Left ventricle myocardium inferior (tissue), 1 donor: ENCODE measurements around the gene PSD4. TPM values are rescaled to one million over a fixed set of nuclear protein-coding genes. Genes with fewer than 3 reads are reported as not detected.

Experiments
- DNase-seq: peaks from one replicate; pipeline ENCODE4 v3.0.0-alpha.2; 2020
- H3K27ac ChIP-seq: fragments of 200-600 bp; replicated peaks from 2 replicates; pipeline ENCODE4 v1.8.0; 2021
- H3K27me3 ChIP-seq: fragments of 200-600 bp; 2 replicates; pipeline ENCODE4 v1.8.0; 2021; ENCODE audit warnings: low read depth
- H3K36me3 ChIP-seq: fragments of 200-600 bp; 2 replicates; pipeline ENCODE4 v1.8.0; 2021
- H3K4me1 ChIP-seq: fragments of 200-600 bp; 2 replicates; pipeline ENCODE4 v1.8.0; 2021
- H3K4me3 ChIP-seq: fragments of 200-600 bp; 2 replicates; pipeline ENCODE4 v1.8.0; 2021; ENCODE audit warnings: mild to moderate bottlenecking, moderate library complexity
- H3K9me3 ChIP-seq: fragments of 200-600 bp; replicated peaks from 2 replicates; pipeline ENCODE4 v1.8.0; 2021
- CTCF ChIP-seq: fragments of 200-600 bp; IDR thresholded peaks from 2 replicates; pipeline ENCODE4 v1.8.0; 2021; ENCODE audit warnings: antibody characterized with exemption, mild to moderate bottlenecking, borderline replicate concordance
- intact Hi-C: fragments of 100-400 bp; cut with micrococcal nuclease; formaldehyde crosslinking; loops from one replicate; pipeline ENCODE4 v1.11.0; 2022
- total RNA-seq: library from RNA; stranded (reverse); fragmentation: NEBNext Ultra II Directional; extraction: Animal tissue kit (Norgen Biotek cat#: 25700); gene quantifications from one replicate; pipeline ENCODE4 v1.2.1, GENCODE V29; 2021
- donor health status: DM: no; HTN: yes; CAD: no; lungs with severe emphysema.

PSD4 gene
- total RNA-seq, 1 donor from 2014 or later: 2.2 TPM

DNA sequence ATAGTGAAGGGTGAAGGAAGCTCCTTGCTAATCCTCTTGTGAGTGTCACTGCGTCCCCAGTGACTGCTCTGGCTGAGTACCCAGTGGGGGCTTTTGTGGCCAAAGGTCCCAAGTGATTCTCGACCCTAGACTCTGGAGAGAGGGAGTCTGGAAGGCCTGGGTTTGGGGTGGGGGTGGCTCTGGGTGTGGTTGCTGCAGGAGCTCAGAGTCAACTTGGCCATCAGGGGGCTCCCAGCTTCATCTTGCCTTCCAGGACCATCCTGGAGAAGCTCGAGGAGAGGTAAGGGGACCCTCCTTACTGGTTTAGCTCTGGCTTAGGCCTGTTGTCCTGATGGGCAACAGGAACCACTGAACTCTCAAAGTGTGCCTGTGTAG is 592 bp downstream of the PSD4 start:
- Histone ChIP-seq H3K27me3 (no peaks in the 10 kb centered on the region), H3K9me3 (no peaks in the 10 kb centered on the region), H3K4me1 (no peaks in the 10 kb centered on the region), H3K4me3 (peak overlapping the region; percentile 27), H3K27ac (no peak overlapping the region), H3K36me3 (no peaks in the 10 kb centered on the region)
- TF ChIP-seq CTCF: no peak
- intact Hi-C loops: no loop called here
- DNase-seq: no peak

GRCh38 chr2:113175042-113175628 is 1.4 kb downstream of the PSD4 start:
- Histone ChIP-seq H3K9me3 (no peaks in the 10 kb centered on the region), H3K4me3 (peak overlapping the region; percentile 27), H3K27ac (no peak overlapping the region), H3K4me1 (no peaks in the 10 kb centered on the region), H3K36me3 (no peaks in the 10 kb centered on the region), H3K27me3 (no peaks in the 10 kb centered on the region)
- no peak for TF ChIP-seq CTCF
- no peak for DNase-seq
- intact Hi-C loops: no loop called here

DNA sequence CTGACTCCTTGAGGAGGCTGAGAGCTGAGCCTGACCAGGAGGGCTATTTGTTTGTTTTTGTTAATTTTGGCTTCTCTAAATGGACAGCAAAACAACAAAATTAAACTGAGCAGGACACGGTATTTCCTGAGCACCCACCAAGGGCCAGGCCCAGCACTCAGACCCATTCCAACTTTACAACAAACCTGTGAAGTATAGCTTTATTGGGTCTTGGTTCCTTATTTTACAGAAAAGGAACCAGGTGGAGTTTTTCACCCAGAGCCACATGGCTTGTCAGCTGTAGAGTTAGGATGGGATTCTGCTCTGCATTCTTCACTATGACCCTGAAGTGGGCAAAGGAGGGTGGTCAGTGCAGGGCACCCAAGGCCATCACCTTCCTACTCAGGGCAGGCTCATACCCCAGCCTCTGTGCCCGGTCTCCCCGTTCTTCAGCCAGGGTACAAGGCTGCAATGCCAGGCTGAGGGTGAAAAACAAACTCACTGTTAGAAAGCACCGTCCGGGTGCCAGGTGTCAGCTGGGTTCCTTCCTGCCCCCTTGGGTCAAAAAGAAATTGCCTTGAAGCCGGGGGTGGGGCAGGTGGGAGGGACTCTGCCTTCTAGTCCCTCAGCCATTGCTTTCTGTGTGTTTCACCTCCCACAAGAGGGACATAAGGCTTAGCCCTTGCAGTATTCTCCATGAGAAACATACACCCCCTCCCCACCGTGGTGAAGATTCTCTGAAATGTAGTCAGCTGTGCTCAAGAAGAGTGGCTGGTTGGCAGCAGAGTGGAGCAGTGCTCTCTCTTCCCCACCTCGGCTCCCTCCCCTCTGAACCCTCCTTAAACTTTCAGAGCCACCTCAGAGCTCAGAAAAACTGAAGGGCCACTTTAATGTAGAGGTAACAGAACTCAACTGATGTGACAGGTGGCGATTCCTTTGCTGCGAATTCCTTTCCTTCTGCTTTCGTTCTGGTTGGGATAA is 2.2 kb downstream of the PSD4 start:
- intact Hi-C loops: no loop called here
- H3K4me3 ChIP-seq: no peak overlapping the region
- TF ChIP-seq CTCF: no peak
- H3K27ac ChIP-seq: no peak overlapping the region
- no peaks in the 10 kb centered on the region for H3K36me3 ChIP-seq
- DNase-seq: no peak
- H3K4me1 ChIP-seq: no peaks in the 10 kb centered on the region
- no peaks in the 10 kb centered on the region for H3K27me3 ChIP-seq
- H3K9me3 ChIP-seq: no peaks in the 10 kb centered on the region

DNA sequence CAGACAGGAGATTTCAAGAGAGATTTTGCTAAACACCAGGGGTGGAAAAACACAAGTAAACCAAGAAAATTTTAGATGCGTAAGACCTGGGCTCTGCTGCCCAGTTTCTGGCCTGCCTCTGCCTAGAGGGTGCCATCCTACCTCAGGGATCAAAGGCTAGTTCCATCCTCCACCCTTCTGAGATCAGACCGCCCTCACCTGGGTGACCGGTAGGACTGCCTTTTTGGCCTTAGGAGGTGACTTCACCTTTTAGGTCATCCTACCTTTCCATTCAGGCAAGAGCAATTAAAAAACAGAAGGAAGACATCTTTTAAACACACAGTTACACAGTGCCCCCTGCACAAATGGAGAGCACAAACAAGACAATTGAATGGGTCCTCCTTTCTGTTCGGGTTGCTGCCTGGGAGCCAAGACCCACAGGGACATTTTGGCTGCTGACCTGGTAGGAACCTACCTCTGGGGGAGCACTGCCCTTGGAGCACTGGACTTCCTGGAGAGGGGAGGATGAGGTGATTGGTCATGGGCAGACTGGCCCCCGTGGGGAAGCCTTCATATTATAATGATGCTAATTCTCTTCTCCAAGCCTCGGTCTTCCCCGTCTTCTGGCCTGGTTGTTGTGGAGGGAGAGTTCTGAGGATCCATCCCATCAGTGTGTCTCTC is 3.1 kb downstream of the PSD4 start:
- no peaks in the 10 kb centered on the region for H3K4me1 ChIP-seq
- H3K27me3 ChIP-seq: no peaks in the 10 kb centered on the region
- H3K36me3 ChIP-seq: no peaks in the 10 kb centered on the region
- H3K27ac ChIP-seq: no peak overlapping the region
- intact Hi-C loops: no loop called here
- no peak overlapping the region for H3K4me3 ChIP-seq
- H3K9me3 ChIP-seq: no peaks in the 10 kb centered on the region
- no peak for TF ChIP-seq CTCF
- no peak for DNase-seq

DNA sequence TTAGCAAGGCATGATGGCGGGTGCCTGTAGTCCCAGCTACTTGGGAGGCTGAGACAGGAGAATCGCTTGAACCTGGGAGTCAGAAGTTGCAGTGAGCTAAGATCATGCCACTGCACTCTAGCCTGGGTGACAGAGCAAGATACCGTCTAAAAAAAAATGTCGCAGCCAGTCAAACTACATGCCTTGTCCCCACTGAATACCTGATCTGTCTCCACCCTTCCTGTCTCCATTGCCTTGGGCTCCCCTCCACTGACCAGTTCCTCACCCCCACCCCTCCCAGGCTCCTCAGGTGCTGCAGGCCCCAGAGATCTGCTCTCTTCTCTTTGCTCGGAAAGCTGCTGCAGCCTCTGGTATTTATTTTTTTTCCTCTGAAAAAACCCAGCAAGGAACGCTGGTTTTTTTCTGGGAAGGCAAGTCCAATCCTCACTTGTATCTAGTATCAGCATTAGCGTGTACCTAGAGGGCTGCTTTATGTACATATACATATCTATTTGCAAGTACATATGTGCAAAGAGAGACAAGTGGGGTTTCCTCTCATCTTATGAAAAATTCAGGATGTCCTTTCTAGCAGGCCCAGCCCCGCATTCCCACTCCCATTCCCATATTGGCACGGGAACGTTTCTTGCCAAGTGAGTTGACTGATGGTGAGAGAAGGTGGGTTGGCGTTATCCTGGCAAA is 4.4 kb downstream of the PSD4 start:
- Histone ChIP-seq H3K4me1 (no peaks in the 10 kb centered on the region), H3K27me3 (no peaks in the 10 kb centered on the region), H3K4me3 (no peak overlapping the region), H3K36me3 (no peaks in the 10 kb centered on the region), H3K9me3 (no peaks in the 10 kb centered on the region), H3K27ac (no peak overlapping the region)
- no peak for TF ChIP-seq CTCF
- intact Hi-C loops: no loop called here
- no peak for DNase-seq
